Breast epithelium (tissue), 3 donors: Measurements from ENCODE around the gene SERINC2.

Source experiments
- CTCF ChIP-seq, 3 donors: fragments of 450-650 bp; IDR thresholded peaks; one replicate each; pipeline ENCODE4 v1.5.1; 2016 to 2017; ENCODE audit warnings: antibody characterized with exemption in 3 of 3, mild to moderate bottlenecking in 3 of 3, moderate library complexity in 3 of 3
- POLR2AphosphoS5 ChIP-seq, 3 donors: sonication (generic); formaldehyde crosslinking; IDR thresholded peaks; one replicate each; pipeline ENCODE4 v1.6.1; 2017; ENCODE audit warnings: antibody characterized with exemption in 3 of 3

- TF ChIP-seq POLR2AphosphoS5 (IDR thresholded peaks at IDR 0.05) = no peak
- no peak for TF ChIP-seq CTCF (IDR thresholded peaks at IDR 0.05)
These were observed 12.5 kb downstream of the SERINC2 start for GRCh38 chr1:31425301-31426081.
